ENCODE results near the gene CFAP46. TPM values are rescaled to one million over a fixed set of nuclear protein-coding genes. Genes with fewer than 3 reads are reported as not detected.

The CFAP46 gene
- total RNA-seq, 4 donors from 2014 or later = 0.19 to 0.92 (median 0.54) TPM

- intact Hi-C loops (cut with DNase I) = no loop called here
- H3K36me3 ChIP-seq = no peaks in the 10 kb centered on the region
- no peak for DNase-seq
- H3K27ac ChIP-seq = no peak overlapping the region
- H3K4me1 ChIP-seq = peaks cover 0 to 10% (median 0%) of the 10 kb centered on the region in 3 donors
- H3K9me3 ChIP-seq = no peaks in the 10 kb centered on the region
- peaks cover 0 to 80% (median 0%) of the 10 kb centered on the region in 4 donors for H3K27me3 ChIP-seq
- TF ChIP-seq POLR2A (IDR thresholded peaks at IDR 0.05) = no peak
- no peak for TF ChIP-seq CTCF (IDR thresholded peaks at IDR 0.05)
- 75% methylated on average over 7 of the region's 18 CpGs; no CpG with 5 or more reads in 1 of the 2 donors for whole genome bisulfite sequencing, 2 donors
- no peak overlapping the region for H3K4me3 ChIP-seq
Observed at GRCh38 chr10:132834311-132834761, 108.0 kb downstream of the CFAP46 start.

GRCh38 chr10:132833421-132834111 lies 108.8 kb downstream of the CFAP46 start:
- Histone ChIP-seq H3K4me1 (peaks cover 0 to 10% (median 0%) of the 10 kb centered on the region in 3 donors), H3K9me3 (no peaks in the 10 kb centered on the region), H3K4me3 (no peak overlapping the region), H3K36me3 (no peaks in the 10 kb centered on the region), H3K27me3 (peaks cover 0 to 77% (median 0%) of the 10 kb centered on the region in 4 donors), H3K27ac (no peak overlapping the region)
- intact Hi-C loops (cut with DNase I) = no loop called here
- WGBS, 2 donors = 54 to 76% methylated on average over 8 of the region's 29 CpGs
- TF ChIP-seq POLR2A (IDR thresholded peaks at IDR 0.05) = no peak
- no peak for DNase-seq

GRCh38 chr10:132832186-132832969 lies 110.0 kb downstream of the CFAP46 start:
- WGBS, 2 donors = 43 to 47% methylated on average over 29 of the region's 30 CpGs
- intact Hi-C loops (cut with DNase I) = no loop called here

GRCh38 chr10:132829403-132829802 lies 113.0 kb downstream of the CFAP46 start:
- 42 to 50% methylated on average over 8 of the region's 8 CpGs for WGBS, 2 donors
- Histone ChIP-seq H3K9me3 (peaks cover 0 to 21% (median 0%) of the 10 kb centered on the region in 3 donors), H3K27ac (no peak overlapping the region), H3K4me1 (no peaks in the 10 kb centered on the region), H3K36me3 (no peaks in the 10 kb centered on the region), H3K4me3 (no peak overlapping the region), H3K27me3 (peaks cover 0 to 45% (median 0%) of the 10 kb centered on the region in 4 donors)
- intact Hi-C loops (cut with DNase I) = no loop called here
- TF ChIP-seq CTCF (IDR thresholded peaks at IDR 0.05) (no peak), POLR2A (IDR thresholded peaks at IDR 0.05) (no peak)
- DNase-seq = no peak

More at GRCh38 chr10:132832186-132832969, 110.0 kb downstream of the CFAP46 start:
- H3K27me3 ChIP-seq = peaks cover 0 to 70% (median 0%) of the 10 kb centered on the region in 4 donors
- TF ChIP-seq CTCF (IDR thresholded peaks at IDR 0.05) (no peak), POLR2A (IDR thresholded peaks at IDR 0.05) (no peak)
- no peaks in the 10 kb centered on the region for H3K36me3 ChIP-seq
- H3K9me3 ChIP-seq = peaks cover 0 to 3% (median 0%) of the 10 kb centered on the region in 3 donors
- no peak for DNase-seq
- H3K27ac ChIP-seq = no peak overlapping the region
- no peak overlapping the region for H3K4me3 ChIP-seq
- H3K4me1 ChIP-seq = peaks cover 0 to 10% (median 0%) of the 10 kb centered on the region in 3 donors

- H3K27me3 ChIP-seq = peaks cover 0 to 38% (median 0%) of the 10 kb centered on the region in 4 donors
- no peak for DNase-seq
- no peak overlapping the region for H3K4me3 ChIP-seq
- no peaks in the 10 kb centered on the region for H3K4me1 ChIP-seq
- H3K27ac ChIP-seq = no peak overlapping the region
- intact Hi-C loops (cut with DNase I) = no loop called here
- 85 to 88% methylated on average over 20 of the region's 20 CpGs for WGBS, 2 donors
- peaks cover 0 to 21% (median 0%) of the 10 kb centered on the region in 3 donors for H3K9me3 ChIP-seq
- no peaks in the 10 kb centered on the region for H3K36me3 ChIP-seq
- TF ChIP-seq CTCF (IDR thresholded peaks at IDR 0.05) = no peak
- no peak for TF ChIP-seq POLR2A (IDR thresholded peaks at IDR 0.05)
Observed at GRCh38 chr10:132828681-132829080, 113.7 kb downstream of the CFAP46 start.

Data from esophagus squamous epithelium (tissue), 5 donors.